SH-SY5Y (cell line): ENCODE data around the gene MX1.

Experiments
- GATA2 ChIP-seq: IDR thresholded peaks from 2 replicates; pipeline ENCODE4 v1.6.1; 2011; ENCODE audit warnings: mild to moderate bottlenecking, low read depth, low read length
- GATA3 ChIP-seq: IDR thresholded peaks from 2 replicates; pipeline ENCODE4 v1.6.1; 2011; ENCODE audit warnings: low read depth, mild to moderate bottlenecking, low read length, moderate library complexity

DNA sequence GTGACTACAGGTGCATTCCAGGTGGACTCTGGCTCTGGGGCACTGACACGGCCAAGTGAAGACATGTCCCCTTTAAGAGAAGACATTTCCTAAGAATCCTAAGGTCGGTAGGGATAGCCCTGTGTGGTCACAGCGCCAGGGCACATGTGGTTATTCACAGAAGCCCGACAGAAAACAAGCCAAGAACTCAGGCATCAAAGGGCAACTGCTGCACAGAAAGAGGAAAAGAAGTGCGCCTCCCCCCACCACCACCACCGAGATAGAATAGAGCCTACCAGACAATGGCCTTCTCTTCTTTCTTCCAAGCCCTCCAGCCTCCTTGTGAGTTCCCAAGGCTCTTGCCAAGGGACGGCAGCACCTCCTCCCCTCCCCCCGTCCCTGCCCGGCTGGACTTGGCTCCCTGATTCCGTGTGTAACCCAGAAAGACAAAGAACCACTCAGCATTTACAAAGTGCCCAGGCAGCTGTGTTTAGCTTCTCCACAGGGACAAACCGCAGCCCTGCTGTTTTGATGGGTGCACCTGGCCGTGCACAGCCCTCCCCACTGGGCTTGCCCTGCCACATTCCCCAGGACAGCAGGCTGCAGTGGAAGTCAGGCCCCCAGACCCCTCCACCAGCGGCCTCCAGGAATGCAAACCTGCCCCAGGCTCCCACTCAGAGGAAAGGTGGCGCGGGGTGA, 51.7 kb downstream of the MX1 start:
- TF ChIP-seq GATA3 (no peak), GATA2 (no peak)
